Gastroesophageal sphincter (tissue), 3 donors: ENCODE measurements around the gene RPLP2.

Experiments
- POLR2AphosphoS5 ChIP-seq: sonication (generic); formaldehyde crosslinking; IDR thresholded peaks from one replicate; pipeline ENCODE4 v1.6.1; 2017; ENCODE audit warnings: antibody characterized with exemption
- TF ChIP-seq, protein P1 (sequence below), 4 experiments: fragments of 200-600 bp in 2 of 4; fragments of 450-650 bp in 2 of 4; sonication (generic) in 1 of 4; IDR thresholded peaks; one replicate each; pipeline ENCODE4 v1.5.1; 2017 to 2019; ENCODE audit warnings: antibody characterized with exemption in 4 of 4, mild to moderate bottlenecking in 2 of 4, moderate library complexity in 2 of 4

DNA sequence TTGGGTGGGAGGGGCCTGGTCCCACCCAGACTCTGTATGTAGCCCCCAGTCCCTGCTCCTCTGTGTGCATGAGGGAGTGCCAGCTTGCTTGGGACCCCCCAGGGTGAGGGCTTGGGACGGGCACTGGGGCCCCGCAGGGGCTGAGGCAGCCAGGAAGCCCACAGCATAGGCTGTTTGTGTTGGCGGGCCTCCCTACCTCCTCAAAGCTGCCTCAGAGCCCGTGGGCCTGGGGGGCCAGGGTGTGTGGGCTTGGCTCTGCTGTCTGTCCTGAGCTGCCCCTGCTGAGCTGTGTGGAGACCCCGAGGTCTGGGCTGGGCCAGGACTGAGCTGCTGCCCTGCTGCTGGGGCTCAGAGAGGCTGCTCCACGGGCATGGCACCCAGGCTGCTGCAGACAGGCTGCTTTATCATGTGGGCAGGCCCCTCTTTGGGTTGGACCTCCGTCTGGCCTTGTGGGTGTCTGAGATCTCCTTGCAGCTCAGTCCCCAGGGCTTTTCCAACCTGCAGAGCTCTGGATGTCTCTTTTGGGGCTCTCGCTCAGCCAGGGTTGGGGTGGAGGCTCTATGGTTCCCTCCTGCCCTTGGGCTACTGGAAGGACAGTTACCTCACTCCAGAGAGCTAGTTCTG, 36.2 kb downstream of the RPLP2 start:
- TF ChIP-seq, protein P1, sequence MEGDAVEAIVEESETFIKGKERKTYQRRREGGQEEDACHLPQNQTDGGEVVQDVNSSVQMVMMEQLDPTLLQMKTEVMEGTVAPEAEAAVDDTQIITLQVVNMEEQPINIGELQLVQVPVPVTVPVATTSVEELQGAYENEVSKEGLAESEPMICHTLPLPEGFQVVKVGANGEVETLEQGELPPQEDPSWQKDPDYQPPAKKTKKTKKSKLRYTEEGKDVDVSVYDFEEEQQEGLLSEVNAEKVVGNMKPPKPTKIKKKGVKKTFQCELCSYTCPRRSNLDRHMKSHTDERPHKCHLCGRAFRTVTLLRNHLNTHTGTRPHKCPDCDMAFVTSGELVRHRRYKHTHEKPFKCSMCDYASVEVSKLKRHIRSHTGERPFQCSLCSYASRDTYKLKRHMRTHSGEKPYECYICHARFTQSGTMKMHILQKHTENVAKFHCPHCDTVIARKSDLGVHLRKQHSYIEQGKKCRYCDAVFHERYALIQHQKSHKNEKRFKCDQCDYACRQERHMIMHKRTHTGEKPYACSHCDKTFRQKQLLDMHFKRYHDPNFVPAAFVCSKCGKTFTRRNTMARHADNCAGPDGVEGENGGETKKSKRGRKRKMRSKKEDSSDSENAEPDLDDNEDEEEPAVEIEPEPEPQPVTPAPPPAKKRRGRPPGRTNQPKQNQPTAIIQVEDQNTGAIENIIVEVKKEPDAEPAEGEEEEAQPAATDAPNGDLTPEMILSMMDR (IDR thresholded peaks at IDR 0.05), result no peak
- TF ChIP-seq POLR2AphosphoS5, result no peak
